ENCODE data around the gene CFAP77.

Gene CFAP77

GRCh38 chr9:132600326-132600984, 190.4 kb downstream of the CFAP77 start:
- DNase-seq (ENCODE audit: low spot score) = no peak
- TF ChIP-seq CTCF (IDR thresholded peaks at IDR 0.05; ENCODE audit: extremely low read depth, missing control alignments) = no peak

GRCh38 chr9:132602207-132602606, 192.2 kb downstream of the CFAP77 start:
- no peak for DNase-seq (ENCODE audit: low spot score)
- no peak for TF ChIP-seq CTCF (IDR thresholded peaks at IDR 0.05; ENCODE audit: extremely low read depth, missing control alignments)

- no peak for TF ChIP-seq CTCF (IDR thresholded peaks at IDR 0.05; ENCODE audit: extremely low read depth, missing control alignments)
Observed at GRCh38 chr9:132605387-132605786, 195.4 kb downstream of the CFAP77 start.

GRCh38 chr9:132606066-132606465, 196.1 kb downstream of the CFAP77 start:
- no peak for DNase-seq (ENCODE audit: low spot score)
- TF ChIP-seq CTCF (IDR thresholded peaks at IDR 0.05; ENCODE audit: extremely low read depth, missing control alignments) = no peak

More at GRCh38 chr9:132605387-132605786, 195.4 kb downstream of the CFAP77 start:
- DNase-seq (ENCODE audit: low spot score) = no peak

- DNase-seq (ENCODE audit: low spot score) = no peak
Observed at GRCh38 chr9:132609184-132609583, 199.2 kb downstream of the CFAP77 start.

GRCh38 chr9:132609829-132610228, 199.8 kb downstream of the CFAP77 start:
- TF ChIP-seq CTCF (IDR thresholded peaks at IDR 0.05; ENCODE audit: extremely low read depth, missing control alignments) = no peak
- DNase-seq (ENCODE audit: low spot score) = no peak

More at GRCh38 chr9:132609184-132609583, 199.2 kb downstream of the CFAP77 start:
- TF ChIP-seq CTCF (IDR thresholded peaks at IDR 0.05; ENCODE audit: extremely low read depth, missing control alignments) = no peak

GRCh38 chr9:132610661-132611060, 200.7 kb downstream of the CFAP77 start:
- no peak for TF ChIP-seq CTCF (IDR thresholded peaks at IDR 0.05; ENCODE audit: extremely low read depth, missing control alignments)
- no peak for DNase-seq (ENCODE audit: low spot score)
